Mesodermal cell (in vitro differentiated cells): ENCODE data around the gene PLAC9. TPM values are rescaled to one million over a fixed set of nuclear protein-coding genes. Genes with fewer than 3 reads are reported as not detected.
"Not testable (repeated sequence)": the region's sequence is repeated elsewhere in the genome, so short reads cannot be mapped to it uniquely, and the experiment has no call there.

Experiments used
- H3K27ac ChIP-seq: 2 replicates; pipeline ENCODE4 v1.7.0; 2013; ENCODE audit warnings: mild to moderate bottlenecking, low read depth, low read length, moderate library complexity; ENCODE audit not compliant: severe bottlenecking
- H3K36me3 ChIP-seq: 2 replicates; pipeline ENCODE4 v1.7.1; 2013; ENCODE audit warnings: mild to moderate bottlenecking, low read length, moderate library complexity; ENCODE audit not compliant: control insufficient read depth, insufficient read depth
- H3K4me1 ChIP-seq: one replicate; pipeline ENCODE4 v1.7.1; 2013; ENCODE audit warnings: mild to moderate bottlenecking, low read length; ENCODE audit not compliant: insufficient read depth, control insufficient read depth, poor library complexity, severe bottlenecking
- H3K4me3 ChIP-seq: 2 replicates; pipeline ENCODE4 v1.7.0; 2013; ENCODE audit warnings: low read length, control low read depth, mild to moderate bottlenecking; ENCODE audit not compliant: insufficient read depth, poor library complexity, severe bottlenecking; ENCODE audit errors: extremely low read depth
- H3K9me3 ChIP-seq: 2 replicates; pipeline ENCODE4 v1.7.1; 2013; ENCODE audit warnings: mild to moderate bottlenecking, low read length, moderate library complexity; ENCODE audit not compliant: control insufficient read depth
- whole genome bisulfite sequencing, 2 experiments: methylation state at CpG; one replicate each; pipeline ENCODE4 v1.1.5; 2013; ENCODE audit warnings: missing lambda C conversion rate in 2 of 2; ENCODE audit not compliant: insufficient coverage in 2 of 2; 5-methylcytosine and 5-hydroxymethylcytosine counted together
- polyA plus RNA-seq, 2 experiments: library from polyadenylated mRNA; stranded (reverse); fragments of 50-300 nt; gene quantifications; one replicate each; pipeline ENCODE4 v1.2.3, GENCODE V29; 2013

PLAC9 gene
- polyA plus RNA-seq (2013, experiment 1 of 2) = 7.5 TPM
- 6.0 TPM for polyA plus RNA-seq (2013, experiment 2 of 2)

- WGBS, 2 experiments = 1 to 2% methylated on average over 50 to 52 of the region's 58 CpGs
- H3K4me3 ChIP-seq = peak within 1 kb of the TSS; percentile 44
- H3K27ac ChIP-seq = no peak within 1 kb of the TSS
- H3K4me1 ChIP-seq = peaks cover 8% of the 10 kb centered on the region
- no peaks in the 10 kb centered on the region for H3K9me3 ChIP-seq
- no peaks in the 10 kb centered on the region for H3K36me3 ChIP-seq
Observed at GRCh38 chr10:80132299-80133139, at the start of gene PLAC9. TSS of gene PLAC9 (plus strand) at chr10:80132730. CDS start at chr10:80132763, 33 bp downstream.

GRCh38 chr10:80090121-80090520 is 42.4 kb upstream of the PLAC9 start:
- Histone ChIP-seq H3K4me3 (no peak overlapping the region), H3K36me3 (no peaks in the 10 kb centered on the region), H3K9me3 (no peaks in the 10 kb centered on the region), H3K27ac (no peak overlapping the region), H3K4me1 (no peaks in the 10 kb centered on the region)
- WGBS, 2 experiments = 100% methylated on average over 1 to 2 of the region's 2 CpGs

GRCh38 chr10:80094231-80094630 is 38.3 kb upstream of the PLAC9 start:
- no CpG with 5 or more reads among the region's 2 CpGs for WGBS, 2 experiments
- H3K9me3 ChIP-seq = no peaks in the 10 kb centered on the region
- no peak overlapping the region for H3K4me3 ChIP-seq
- no peak overlapping the region for H3K27ac ChIP-seq
- no peaks in the 10 kb centered on the region for H3K4me1 ChIP-seq
- H3K36me3 ChIP-seq = no peaks in the 10 kb centered on the region

- no CpG with 5 or more reads among the region's 2 CpGs for WGBS, 2 experiments
- not testable (repeated sequence) for H3K27ac ChIP-seq, H3K4me3 ChIP-seq, H3K9me3 ChIP-seq, H3K36me3 ChIP-seq, H3K4me1 ChIP-seq
Observed at GRCh38 chr10:80098272-80098671, 34.3 kb upstream of the PLAC9 start.

GRCh38 chr10:80099295-80099694 is 33.2 kb upstream of the PLAC9 start:
- H3K4me3 ChIP-seq, H3K4me1 ChIP-seq, H3K9me3 ChIP-seq, H3K27ac ChIP-seq, H3K36me3 ChIP-seq: not testable (repeated sequence)
- 92 to 95% methylated on average over 3 of the region's 8 CpGs for WGBS, 2 experiments

GRCh38 chr10:80100116-80100515 is 32.4 kb upstream of the PLAC9 start:
- 94 to 98% methylated on average over 5 to 6 of the region's 9 CpGs for WGBS, 2 experiments
- no peaks in the 10 kb centered on the region for H3K9me3 ChIP-seq
- H3K27ac ChIP-seq = no peak overlapping the region

GRCh38 chr10:80100861-80101695 is 31.5 kb upstream of the PLAC9 start:
- 91 to 95% methylated on average over 9 to 10 of the region's 15 CpGs for WGBS, 2 experiments
- Histone ChIP-seq H3K9me3 (no peaks in the 10 kb centered on the region), H3K36me3 (no peaks in the 10 kb centered on the region), H3K4me1 (peaks cover 6% of the 10 kb centered on the region), H3K4me3 (no peak overlapping the region), H3K27ac (no peak overlapping the region)

More at GRCh38 chr10:80100116-80100515, 32.4 kb upstream of the PLAC9 start:
- Histone ChIP-seq H3K4me3 (no peak overlapping the region), H3K4me1 (peaks cover 6% of the 10 kb centered on the region), H3K36me3 (no peaks in the 10 kb centered on the region)

GRCh38 chr10:80104066-80104926 is 28.2 kb upstream of the PLAC9 start:
- Histone ChIP-seq H3K4me1 (peaks cover 6% of the 10 kb centered on the region), H3K27ac (no peak overlapping the region), H3K9me3 (peaks cover 14% of the 10 kb centered on the region), H3K36me3 (no peaks in the 10 kb centered on the region), H3K4me3 (no peak overlapping the region)
- 85 to 89% methylated on average over 5 to 7 of the region's 10 CpGs for WGBS, 2 experiments

GRCh38 chr10:80108576-80109239 is 23.8 kb upstream of the PLAC9 start:
- H3K27ac ChIP-seq = no peak overlapping the region
- WGBS, 2 experiments = 63 to 77% methylated on average over 6 to 7 of the region's 8 CpGs
- peaks cover 6% of the 10 kb centered on the region for H3K4me1 ChIP-seq
- H3K9me3 ChIP-seq = peaks cover 14% of the 10 kb centered on the region
- H3K36me3 ChIP-seq = no peaks in the 10 kb centered on the region
- no peak overlapping the region for H3K4me3 ChIP-seq

GRCh38 chr10:80110986-80111385 is 21.5 kb upstream of the PLAC9 start:
- no peak overlapping the region for H3K4me3 ChIP-seq

More at GRCh38 chr10:80110986-80111385, 21.5 kb upstream of the PLAC9 start:
- H3K9me3 ChIP-seq = peaks cover 14% of the 10 kb centered on the region
- H3K27ac ChIP-seq = no peak overlapping the region
- no peaks in the 10 kb centered on the region for H3K36me3 ChIP-seq
- WGBS, 2 experiments = 82 to 93% methylated on average over 1 of the region's 1 CpG
- H3K4me1 ChIP-seq = no peaks in the 10 kb centered on the region
